ENCODE data around the gene OR14A2.

The OR14A2 gene

DNA sequence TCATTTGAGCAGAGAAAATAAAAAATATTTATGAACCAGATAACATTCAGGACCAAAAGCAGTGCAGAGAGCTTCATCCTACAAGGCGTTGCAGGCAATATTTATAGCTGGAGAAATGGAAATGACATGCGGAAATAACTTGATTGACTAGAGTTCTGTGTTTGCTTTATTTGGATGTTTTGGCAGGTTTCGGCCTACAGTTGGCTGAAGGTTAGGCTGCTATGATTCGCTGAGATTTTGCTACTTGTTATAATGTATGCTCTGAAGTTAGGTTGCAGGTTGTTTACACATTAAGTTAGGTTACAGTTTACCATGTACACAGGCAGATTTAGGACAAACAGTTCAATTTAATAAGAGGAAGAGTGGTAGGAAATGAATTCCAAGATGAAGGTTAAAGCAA lies 67.8 kb downstream of the OR14A2 start:
- no peak overlapping the region for H3K4me3 ChIP-seq (ENCODE audit: low read depth in 1 of 2, low read length in 1 of 2)
- H3K36me3 ChIP-seq, result no peaks in the 10 kb centered on the region
- H3K9me3 ChIP-seq, result no peaks in the 10 kb centered on the region
- H3K4me1 ChIP-seq (ENCODE audit: control insufficient read depth in 1 of 2, insufficient read depth in 1 of 2, low read depth in 1 of 2, low read length in 1 of 2), result no peaks in the 10 kb centered on the region
- H3K27me3 ChIP-seq, result no peaks in the 10 kb centered on the region
- no peak overlapping the region for H3K27ac ChIP-seq
- no peak for TF ChIP-seq CTCF (IDR thresholded peaks at IDR 0.05)

GRCh38 chr1:247679639-247680038 lies 68.3 kb downstream of the OR14A2 start, which contains the start of gene OR13G1:
OR13G1 (minus strand) TSS chr1:247679739; CDS start chr1:247673041, 6,698 bp downstream.
- no peaks in the 10 kb centered on the region for H3K4me1 ChIP-seq (ENCODE audit: control insufficient read depth in 1 of 2, insufficient read depth in 1 of 2, low read depth in 1 of 2, low read length in 1 of 2)
- H3K4me3 ChIP-seq (ENCODE audit: low read depth in 1 of 2, low read length in 1 of 2), result no peak within 1 kb of the TSS
- H3K27me3 ChIP-seq, result no peaks in the 10 kb centered on the region
- H3K27ac ChIP-seq, result no peak within 1 kb of the TSS
- H3K9me3 ChIP-seq, result no peaks in the 10 kb centered on the region
- H3K36me3 ChIP-seq, result no peaks in the 10 kb centered on the region
- TF ChIP-seq CTCF (IDR thresholded peaks at IDR 0.05), result no peak
